ENCODE data around the gene METTL25B. TPM values are rescaled to one million over a fixed set of nuclear protein-coding genes. Genes with fewer than 3 reads are reported as not detected.

The METTL25B gene
- total and polyA plus RNA-seq, 2 of the 13 experiments (the other 11 are each of a cell fraction or from before 2014, with no cell fraction given), result 11.9 to 24.0 TPM

DNA sequence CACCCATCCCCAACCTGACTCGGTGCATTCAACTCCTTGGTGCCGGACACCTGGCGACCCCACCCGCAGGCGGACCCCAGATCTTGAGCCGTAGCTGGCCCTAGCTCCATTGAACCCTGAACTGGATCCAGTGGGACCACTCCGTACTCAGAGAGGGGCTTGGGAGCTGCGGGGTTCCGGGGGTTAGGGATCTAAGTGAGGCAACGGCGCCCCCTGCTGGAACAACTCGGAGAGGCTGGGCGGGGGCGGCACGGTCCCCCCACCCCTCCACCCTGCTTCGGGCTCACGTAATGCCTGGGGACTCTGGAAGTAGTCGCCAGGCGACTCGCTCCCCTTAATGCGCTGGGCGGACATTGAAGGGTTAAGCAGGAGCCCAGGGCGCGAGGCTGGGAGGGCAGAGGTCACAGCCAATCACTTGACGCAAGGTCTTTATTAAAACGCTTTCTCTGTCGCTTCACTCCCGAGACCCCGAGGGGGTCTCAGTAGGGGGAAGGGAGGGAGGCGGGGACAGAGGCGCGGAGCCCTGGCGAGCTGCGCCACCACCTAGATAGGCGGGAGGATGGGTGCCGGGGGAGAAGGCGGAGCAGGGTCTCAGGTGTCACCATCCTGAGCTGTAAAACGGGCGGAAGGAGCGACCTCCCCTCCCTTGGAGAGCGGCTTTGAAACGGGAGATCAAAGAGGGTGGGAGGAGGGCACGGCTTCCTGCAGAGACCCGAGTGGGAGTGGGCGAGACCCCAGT, 22.2 kb upstream of the METTL25B start (continued):
- TF ChIP-seq SOX6 (IDR thresholded peaks at IDR 0.05), result no peak
- TF ChIP-seq SOX6 (CRISPR knock-in tag; IDR thresholded peaks at IDR 0.05), result peak; percentile 27; the same call in 1 of the 2 replicates
- no peak for TF ChIP-seq ELF4 (CRISPR knock-in tag; IDR thresholded peaks at IDR 0.05; ENCODE audit: borderline replicate concordance)
- TF ChIP-seq NR2F1 (CRISPR knock-in tag; IDR thresholded peaks at IDR 0.05), result peak in 1 of 2 experiments; percentile 60; a peak in 2 of 4 replicates
- TF ChIP-seq, protein P1, sequence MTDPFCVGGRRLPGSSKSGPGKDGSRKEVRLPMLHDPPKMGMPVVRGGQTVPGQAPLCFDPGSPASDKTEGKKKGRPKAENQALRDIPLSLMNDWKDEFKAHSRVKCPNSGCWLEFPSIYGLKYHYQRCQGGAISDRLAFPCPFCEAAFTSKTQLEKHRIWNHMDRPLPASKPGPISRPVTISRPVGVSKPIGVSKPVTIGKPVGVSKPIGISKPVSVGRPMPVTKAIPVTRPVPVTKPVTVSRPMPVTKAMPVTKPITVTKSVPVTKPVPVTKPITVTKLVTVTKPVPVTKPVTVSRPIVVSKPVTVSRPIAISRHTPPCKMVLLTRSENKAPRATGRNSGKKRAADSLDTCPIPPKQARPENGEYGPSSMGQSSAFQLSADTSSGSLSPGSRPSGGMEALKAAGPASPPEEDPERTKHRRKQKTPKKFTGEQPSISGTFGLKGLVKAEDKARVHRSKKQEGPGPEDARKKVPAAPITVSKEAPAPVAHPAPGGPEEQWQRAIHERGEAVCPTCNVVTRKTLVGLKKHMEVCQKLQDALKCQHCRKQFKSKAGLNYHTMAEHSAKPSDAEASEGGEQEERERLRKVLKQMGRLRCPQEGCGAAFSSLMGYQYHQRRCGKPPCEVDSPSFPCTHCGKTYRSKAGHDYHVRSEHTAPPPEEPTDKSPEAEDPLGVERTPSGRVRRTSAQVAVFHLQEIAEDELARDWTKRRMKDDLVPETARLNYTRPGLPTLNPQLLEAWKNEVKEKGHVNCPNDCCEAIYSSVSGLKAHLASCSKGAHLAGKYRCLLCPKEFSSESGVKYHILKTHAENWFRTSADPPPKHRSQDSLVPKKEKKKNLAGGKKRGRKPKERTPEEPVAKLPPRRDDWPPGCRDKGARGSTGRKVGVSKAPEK (CRISPR knock-in tag; IDR thresholded peaks at IDR 0.05; ENCODE audit: borderline replicate concordance), result no peak
- TF ChIP-seq, protein P2, sequence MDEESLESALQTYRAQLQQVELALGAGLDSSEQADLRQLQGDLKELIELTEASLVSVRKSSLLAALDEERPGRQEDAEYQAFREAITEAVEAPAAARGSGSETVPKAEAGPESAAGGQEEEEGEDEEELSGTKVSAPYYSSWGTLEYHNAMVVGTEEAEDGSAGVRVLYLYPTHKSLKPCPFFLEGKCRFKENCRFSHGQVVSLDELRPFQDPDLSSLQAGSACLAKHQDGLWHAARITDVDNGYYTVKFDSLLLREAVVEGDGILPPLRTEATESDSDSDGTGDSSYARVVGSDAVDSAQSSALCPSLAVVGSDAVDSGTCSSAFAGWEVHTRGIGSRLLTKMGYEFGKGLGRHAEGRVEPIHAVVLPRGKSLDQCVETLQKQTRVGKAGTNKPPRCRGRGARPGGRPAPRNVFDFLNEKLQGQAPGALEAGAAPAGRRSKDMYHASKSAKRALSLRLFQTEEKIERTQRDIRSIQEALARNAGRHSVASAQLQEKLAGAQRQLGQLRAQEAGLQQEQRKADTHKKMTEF (CRISPR knock-in tag; IDR thresholded peaks at IDR 0.05), result no peak; the same call in 1 of the 2 replicates
- no peak for TF ChIP-seq NFKB2 (CRISPR knock-in tag; IDR thresholded peaks at IDR 0.05; ENCODE audit: borderline replicate concordance)
- TF ChIP-seq KDM2A (CRISPR knock-in tag; IDR thresholded peaks at IDR 0.05; ENCODE audit: borderline replicate concordance, low read depth), result no peak
- TF ChIP-seq JARID2 (CRISPR knock-in tag; IDR thresholded peaks at IDR 0.05; ENCODE audit: insufficient replicate concordance), result peak; percentile 43
- TF ChIP-seq PITX1 (CRISPR knock-in tag; IDR thresholded peaks at IDR 0.05), result 0 out of 2 replicates have a peak, but pooled peaks have one; percentile 28
- 0 out of 2 replicates have a peak, but pooled peaks have one; percentile 31 for TF ChIP-seq ARNT2 (CRISPR knock-in tag; IDR thresholded peaks at IDR 0.05; ENCODE audit: low read depth)
- TF ChIP-seq, protein P3, sequence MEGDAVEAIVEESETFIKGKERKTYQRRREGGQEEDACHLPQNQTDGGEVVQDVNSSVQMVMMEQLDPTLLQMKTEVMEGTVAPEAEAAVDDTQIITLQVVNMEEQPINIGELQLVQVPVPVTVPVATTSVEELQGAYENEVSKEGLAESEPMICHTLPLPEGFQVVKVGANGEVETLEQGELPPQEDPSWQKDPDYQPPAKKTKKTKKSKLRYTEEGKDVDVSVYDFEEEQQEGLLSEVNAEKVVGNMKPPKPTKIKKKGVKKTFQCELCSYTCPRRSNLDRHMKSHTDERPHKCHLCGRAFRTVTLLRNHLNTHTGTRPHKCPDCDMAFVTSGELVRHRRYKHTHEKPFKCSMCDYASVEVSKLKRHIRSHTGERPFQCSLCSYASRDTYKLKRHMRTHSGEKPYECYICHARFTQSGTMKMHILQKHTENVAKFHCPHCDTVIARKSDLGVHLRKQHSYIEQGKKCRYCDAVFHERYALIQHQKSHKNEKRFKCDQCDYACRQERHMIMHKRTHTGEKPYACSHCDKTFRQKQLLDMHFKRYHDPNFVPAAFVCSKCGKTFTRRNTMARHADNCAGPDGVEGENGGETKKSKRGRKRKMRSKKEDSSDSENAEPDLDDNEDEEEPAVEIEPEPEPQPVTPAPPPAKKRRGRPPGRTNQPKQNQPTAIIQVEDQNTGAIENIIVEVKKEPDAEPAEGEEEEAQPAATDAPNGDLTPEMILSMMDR (CRISPR knock-in tag; IDR thresholded peaks at IDR 0.05), result peak; percentile 73
- no peak for TF ChIP-seq ZNF616 (CRISPR knock-in tag; IDR thresholded peaks at IDR 0.05; ENCODE audit: low read depth)
- no peak for TF ChIP-seq ZNF7 (CRISPR knock-in tag; IDR thresholded peaks at IDR 0.05)
- TF ChIP-seq, protein P4, sequence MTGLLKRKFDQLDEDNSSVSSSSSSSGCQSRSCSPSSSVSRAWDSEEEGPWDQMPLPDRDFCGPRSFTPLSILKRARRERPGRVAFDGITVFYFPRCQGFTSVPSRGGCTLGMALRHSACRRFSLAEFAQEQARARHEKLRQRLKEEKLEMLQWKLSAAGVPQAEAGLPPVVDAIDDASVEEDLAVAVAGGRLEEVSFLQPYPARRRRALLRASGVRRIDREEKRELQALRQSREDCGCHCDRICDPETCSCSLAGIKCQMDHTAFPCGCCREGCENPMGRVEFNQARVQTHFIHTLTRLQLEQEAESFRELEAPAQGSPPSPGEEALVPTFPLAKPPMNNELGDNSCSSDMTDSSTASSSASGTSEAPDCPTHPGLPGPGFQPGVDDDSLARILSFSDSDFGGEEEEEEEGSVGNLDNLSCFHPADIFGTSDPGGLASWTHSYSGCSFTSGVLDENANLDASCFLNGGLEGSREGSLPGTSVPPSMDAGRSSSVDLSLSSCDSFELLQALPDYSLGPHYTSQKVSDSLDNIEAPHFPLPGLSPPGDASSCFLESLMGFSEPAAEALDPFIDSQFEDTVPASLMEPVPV (CRISPR knock-in tag; IDR thresholded peaks at IDR 0.05), result no peak
- TF ChIP-seq, protein P5, sequence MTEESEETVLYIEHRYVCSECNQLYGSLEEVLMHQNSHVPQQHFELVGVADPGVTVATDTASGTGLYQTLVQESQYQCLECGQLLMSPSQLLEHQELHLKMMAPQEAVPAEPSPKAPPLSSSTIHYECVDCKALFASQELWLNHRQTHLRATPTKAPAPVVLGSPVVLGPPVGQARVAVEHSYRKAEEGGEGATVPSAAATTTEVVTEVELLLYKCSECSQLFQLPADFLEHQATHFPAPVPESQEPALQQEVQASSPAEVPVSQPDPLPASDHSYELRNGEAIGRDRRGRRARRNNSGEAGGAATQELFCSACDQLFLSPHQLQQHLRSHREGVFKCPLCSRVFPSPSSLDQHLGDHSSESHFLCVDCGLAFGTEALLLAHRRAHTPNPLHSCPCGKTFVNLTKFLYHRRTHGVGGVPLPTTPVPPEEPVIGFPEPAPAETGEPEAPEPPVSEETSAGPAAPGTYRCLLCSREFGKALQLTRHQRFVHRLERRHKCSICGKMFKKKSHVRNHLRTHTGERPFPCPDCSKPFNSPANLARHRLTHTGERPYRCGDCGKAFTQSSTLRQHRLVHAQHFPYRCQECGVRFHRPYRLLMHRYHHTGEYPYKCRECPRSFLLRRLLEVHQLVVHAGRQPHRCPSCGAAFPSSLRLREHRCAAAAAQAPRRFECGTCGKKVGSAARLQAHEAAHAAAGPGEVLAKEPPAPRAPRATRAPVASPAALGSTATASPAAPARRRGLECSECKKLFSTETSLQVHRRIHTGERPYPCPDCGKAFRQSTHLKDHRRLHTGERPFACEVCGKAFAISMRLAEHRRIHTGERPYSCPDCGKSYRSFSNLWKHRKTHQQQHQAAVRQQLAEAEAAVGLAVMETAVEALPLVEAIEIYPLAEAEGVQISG (CRISPR knock-in tag; IDR thresholded peaks at IDR 0.05), result peak; percentile 31; the same call in 1 of the 2 replicates

Data from HepG2 (cell line).